Glutamatergic neuron (in vitro differentiated cells): ENCODE data around the gene ISG20. TPM values are rescaled to one million over a fixed set of nuclear protein-coding genes. Genes with fewer than 3 reads are reported as not detected.

ENCODE experiments used
- DNase-seq: peaks from one replicate; pipeline ENCODE4 v3.0.0; 2022
- H3K27ac Mint-ChIP-seq: one replicate; pipeline ENCODE4 v1.8.0; 2020; ENCODE audit warnings: mild to moderate bottlenecking, mixed read lengths, inconsistent platforms; ENCODE audit not compliant: unreplicated experiment
- H3K27me3 Mint-ChIP-seq: one replicate; pipeline ENCODE4 v1.8.0; 2020; ENCODE audit warnings: mild to moderate bottlenecking, moderate library complexity, mixed read lengths, inconsistent platforms; ENCODE audit not compliant: unreplicated experiment
- H3K36me3 Mint-ChIP-seq: one replicate; pipeline ENCODE4 v1.8.0; 2020; ENCODE audit warnings: mild to moderate bottlenecking, mixed read lengths, inconsistent platforms; ENCODE audit not compliant: unreplicated experiment
- H3K4me1 Mint-ChIP-seq: one replicate; pipeline ENCODE4 v1.8.0; 2020; ENCODE audit warnings: mild to moderate bottlenecking, low read depth, mixed read lengths, inconsistent platforms; ENCODE audit not compliant: unreplicated experiment
- H3K4me3 Mint-ChIP-seq: one replicate; pipeline ENCODE4 v1.8.0; 2020; ENCODE audit warnings: mild to moderate bottlenecking, mixed read lengths, inconsistent platforms; ENCODE audit not compliant: unreplicated experiment
- H3K9me3 Mint-ChIP-seq: one replicate; pipeline ENCODE4 v1.8.0; 2020; ENCODE audit warnings: mild to moderate bottlenecking, moderate library complexity, mixed read lengths, inconsistent platforms; ENCODE audit not compliant: unreplicated experiment
- CTCF ChIP-seq: fragments of 200-600 bp; sonication (generic); IDR thresholded peaks from one replicate; pipeline ENCODE4 v1.5.0; 2021; ENCODE audit not compliant: partially characterized antibody, unreplicated experiment
- total RNA-seq: library from RNA; stranded (reverse); fragmentation: NEBNext Ultra II Directional; extraction: Animal tissue kit (Norgen Biotek cat#: 25700); gene quantifications from one replicate; pipeline ENCODE4 v1.2.1, GENCODE V29; 2021; ENCODE audit not compliant: unreplicated experiment

Gene ISG20
- total RNA-seq, 1 donor from 2014 or later = 1.1 TPM

- no peak for TF ChIP-seq CTCF
- H3K4me3 Mint-ChIP-seq = peak overlapping the region; percentile 98
- H3K4me1 Mint-ChIP-seq = peaks cover 15% of the 10 kb centered on the region
- peaks cover 3% of the 10 kb centered on the region for H3K9me3 Mint-ChIP-seq
- H3K27ac Mint-ChIP-seq = no peak overlapping the region
- H3K36me3 Mint-ChIP-seq = no peaks in the 10 kb centered on the region
- peak; percentile 65 for DNase-seq
- H3K27me3 Mint-ChIP-seq = peaks cover 25% of the 10 kb centered on the region
Measured at GRCh38 chr15:88605189-88606069, 33.4 kb upstream of the ISG20 start.

GRCh38 chr15:88606070-88606794 lies 32.6 kb upstream of the ISG20 start:
- Mint-ChIP-seq H3K4me3 (peak overlapping the region; percentile 98), H3K27ac (no peak overlapping the region)
- DNase-seq = no peak

GRCh38 chr15:88607951-88608350 lies 30.9 kb upstream of the ISG20 start:
- H3K9me3 Mint-ChIP-seq = peaks cover 3% of the 10 kb centered on the region
- no peak for TF ChIP-seq CTCF
- peaks cover 16% of the 10 kb centered on the region for H3K4me1 Mint-ChIP-seq

More at GRCh38 chr15:88606070-88606794, 32.6 kb upstream of the ISG20 start:
- Mint-ChIP-seq H3K4me1 (peaks cover 16% of the 10 kb centered on the region), H3K27me3 (peaks cover 25% of the 10 kb centered on the region), H3K36me3 (no peaks in the 10 kb centered on the region), H3K9me3 (peaks cover 3% of the 10 kb centered on the region)
- no peak for TF ChIP-seq CTCF

GRCh38 chr15:88608607-88609181 lies 30.1 kb upstream of the ISG20 start:
- H3K27ac Mint-ChIP-seq = no peak overlapping the region
- peaks cover 26% of the 10 kb centered on the region for H3K27me3 Mint-ChIP-seq
- H3K9me3 Mint-ChIP-seq = peaks cover 7% of the 10 kb centered on the region
- no peaks in the 10 kb centered on the region for H3K36me3 Mint-ChIP-seq
- H3K4me1 Mint-ChIP-seq = peaks cover 16% of the 10 kb centered on the region
- no peak for DNase-seq
- H3K4me3 Mint-ChIP-seq = no peak overlapping the region
- no peak for TF ChIP-seq CTCF

More at GRCh38 chr15:88607951-88608350, 30.9 kb upstream of the ISG20 start:
- DNase-seq = no peak
- H3K27me3 Mint-ChIP-seq = peaks cover 28% of the 10 kb centered on the region
- no peak overlapping the region for H3K4me3 Mint-ChIP-seq
- H3K27ac Mint-ChIP-seq = no peak overlapping the region
- no peaks in the 10 kb centered on the region for H3K36me3 Mint-ChIP-seq
